H9 (cell line): ENCODE measurements around the gene CEP55. TPM values are rescaled to one million over a fixed set of nuclear protein-coding genes. Genes with fewer than 3 reads are reported as not detected.

Experiments used
- DNase-seq: peaks from one replicate; pipeline ENCODE4 v3.0.0-alpha.2; 2017
- H2AFZ ChIP-seq: one replicate; pipeline ENCODE4 v1.6.1; 2013; ENCODE audit warnings: mild to moderate bottlenecking, low read length, control low read depth, moderate library complexity
- H2AK5ac ChIP-seq: 2 replicates; pipeline ENCODE4 v1.6.1; 2013; ENCODE audit warnings: low read length, control low read depth, mixed read lengths; ENCODE audit not compliant: insufficient read length
- H2BK120ac ChIP-seq: one replicate; pipeline ENCODE4 v1.6.1; 2013; ENCODE audit warnings: low read depth, mild to moderate bottlenecking, low read length, control low read depth, inconsistent platforms; ENCODE audit not compliant: poor library complexity, severe bottlenecking
- H2BK12ac ChIP-seq: 2 replicates; pipeline ENCODE4 v1.6.1; 2013; ENCODE audit warnings: low read length, control low read depth, mixed read lengths, low read depth; ENCODE audit not compliant: insufficient read length
- H2BK15ac ChIP-seq: 2 replicates; pipeline ENCODE4 v1.6.1; 2013; ENCODE audit warnings: low read depth, low read length, control low read depth
- H2BK20ac ChIP-seq: one replicate; pipeline ENCODE4 v1.6.1; 2013; ENCODE audit warnings: low read depth, mild to moderate bottlenecking, low read length, control low read depth, inconsistent platforms; ENCODE audit not compliant: poor library complexity, severe bottlenecking
- H2BK5ac ChIP-seq: 2 replicates; pipeline ENCODE4 v1.6.1; 2013; ENCODE audit warnings: low read length, control low read depth, mixed read lengths; ENCODE audit not compliant: insufficient read length
- H3K14ac ChIP-seq: 2 replicates; pipeline ENCODE4 v1.6.1; 2013; ENCODE audit warnings: low read length, control low read depth; ENCODE audit not compliant: insufficient read depth
- H3K18ac ChIP-seq: 2 replicates; pipeline ENCODE4 v1.6.1; 2013; ENCODE audit warnings: low read depth, mild to moderate bottlenecking, mixed read lengths, low read length, control low read depth; ENCODE audit not compliant: insufficient read length
- H3K23ac ChIP-seq: 2 replicates; pipeline ENCODE4 v1.6.1; 2013; ENCODE audit warnings: low read length, control low read depth, mixed read lengths, low read depth; ENCODE audit not compliant: insufficient read length
- H3K23me2 ChIP-seq: 2 replicates; pipeline ENCODE4 v1.6.1; 2013; ENCODE audit warnings: low read depth, mild to moderate bottlenecking, mixed read lengths, low read length, control low read depth; ENCODE audit not compliant: insufficient read length, poor library complexity, severe bottlenecking
- H3K27ac ChIP-seq: 2 replicates; pipeline ENCODE4 v1.5.1; 2013; ENCODE audit warnings: low read length, control low read depth, mixed read lengths, low read depth; ENCODE audit not compliant: insufficient read length
- H3K27me3 ChIP-seq: 2 replicates; pipeline ENCODE4 v1.6.1; 2013; ENCODE audit warnings: low read length, control low read depth, inconsistent platforms; ENCODE audit not compliant: insufficient read depth
- H3K4ac ChIP-seq: 2 replicates; pipeline ENCODE4 v1.6.1; 2013; ENCODE audit warnings: low read depth, mild to moderate bottlenecking, control low read depth, inconsistent platforms, low read length, moderate library complexity
- H3K4me1 ChIP-seq: 2 replicates; pipeline ENCODE4 v1.6.1; 2013; ENCODE audit warnings: low read length, control low read depth, inconsistent platforms; ENCODE audit not compliant: insufficient read depth
- H3K4me2 ChIP-seq: 2 replicates; pipeline ENCODE4 v1.6.1; 2013; ENCODE audit warnings: low read length, control low read depth, mixed read lengths; ENCODE audit not compliant: insufficient read length, insufficient read depth
- H3K56ac ChIP-seq: 2 replicates; pipeline ENCODE4 v1.6.1; 2013; ENCODE audit warnings: low read depth, mild to moderate bottlenecking, mixed read lengths, low read length, control low read depth; ENCODE audit not compliant: insufficient read length
- H3K79me1 ChIP-seq: 2 replicates; pipeline ENCODE4 v1.6.1; 2013; ENCODE audit warnings: low read depth, mild to moderate bottlenecking, moderate library complexity, low read length, control low read depth, inconsistent platforms; ENCODE audit not compliant: insufficient read depth, poor library complexity, severe bottlenecking
- H3K79me2 ChIP-seq: 2 replicates; pipeline ENCODE4 v1.6.1; 2013; ENCODE audit warnings: low read length, control low read depth, inconsistent platforms; ENCODE audit not compliant: insufficient read depth
- H3K9ac ChIP-seq: 2 replicates; pipeline ENCODE4 v1.6.1; 2013; ENCODE audit warnings: low read length, control low read depth, mixed read lengths; ENCODE audit not compliant: insufficient read length; ENCODE audit errors: extremely low read depth
- H3K9me3 ChIP-seq: one replicate; pipeline ENCODE4 v1.6.1; 2013; ENCODE audit warnings: low read depth, low read length, inconsistent platforms; ENCODE audit not compliant: control insufficient read depth
- H3T11ph ChIP-seq: one replicate; pipeline ENCODE4 v1.6.1; 2013; ENCODE audit warnings: mild to moderate bottlenecking, low read length, control low read depth, inconsistent platforms
- H4K20me1 ChIP-seq: one replicate; pipeline ENCODE4 v1.6.1; 2013; ENCODE audit not compliant: control insufficient read depth, insufficient read length, insufficient read depth
- H4K5ac ChIP-seq: 2 replicates; pipeline ENCODE4 v1.6.1; 2013; ENCODE audit warnings: low read depth, mild to moderate bottlenecking, mixed read lengths, low read length, control low read depth; ENCODE audit not compliant: insufficient read length
- H4K8ac ChIP-seq: replicated peaks from 2 replicates; pipeline ENCODE4 v1.6.1; 2013; ENCODE audit warnings: low read length, control low read depth, mixed read lengths, low read depth; ENCODE audit not compliant: insufficient read length
- H4K91ac ChIP-seq: 2 replicates; pipeline ENCODE4 v1.6.1; 2013; ENCODE audit warnings: low read depth, mild to moderate bottlenecking, moderate library complexity, mixed read lengths, low read length, control low read depth; ENCODE audit not compliant: insufficient read length
- H3K27ac Mint-ChIP-seq, 3 experiments: 2 replicates in 2 of 3; 3 replicates in 1 of 3; pipeline ENCODE4 v1.8.0; 2020 to 2021; ENCODE audit warnings: mixed read lengths in 3 of 3, mild to moderate bottlenecking in 1 of 3, moderate library complexity in 1 of 3
- H3K27me3 Mint-ChIP-seq: 2 replicates; pipeline ENCODE4 v1.8.0; 2021; ENCODE audit warnings: low read depth, mild to moderate bottlenecking, moderate library complexity, mixed read lengths
- H3K36me3 Mint-ChIP-seq, 3 experiments: 2 replicates in 2 of 3; 3 replicates in 1 of 3; pipeline ENCODE4 v1.8.0; 2020 to 2021; ENCODE audit warnings: low read depth in 3 of 3, mixed read lengths in 3 of 3; ENCODE audit not compliant: insufficient read depth in 1 of 3
- H3K4me1 Mint-ChIP-seq, 2 experiments: 2 replicates each; pipeline ENCODE4 v1.8.0; 2020; ENCODE audit warnings: mixed read lengths in 2 of 2
- H3K4me3 Mint-ChIP-seq, 2 experiments: 2 replicates in 1 of 2; 3 replicates in 1 of 2; pipeline ENCODE4 v1.8.0; 2020 to 2021; ENCODE audit warnings: mild to moderate bottlenecking in 2 of 2, mixed read lengths in 2 of 2, moderate library complexity in 1 of 2
- H3K9me3 Mint-ChIP-seq, 2 experiments: 2 replicates in 1 of 2; 3 replicates in 1 of 2; pipeline ENCODE4 v1.8.0; 2020; ENCODE audit warnings: mild to moderate bottlenecking in 2 of 2, mixed read lengths in 2 of 2, moderate library complexity in 1 of 2
- CTCF ChIP-seq: fragments of 200-600 bp; sonication (generic); conservative IDR thresholded peaks from 3 replicates; pipeline ENCODE4 v1.8.0; 2021; ENCODE audit warnings: antibody characterized with exemption, mild to moderate bottlenecking
- WGBS: extraction: QIAGEN DNeasy Blood & Tissue Kit; methylation state at CpG from one replicate; pipeline ENCODE4 v1.1.7; 2013; ENCODE audit warnings: missing lambda C conversion rate, low lambda C conversion rate, mixed read lengths; ENCODE audit not compliant: insufficient read length; ENCODE audit errors: extremely low coverage; 5-methylcytosine and 5-hydroxymethylcytosine counted together
- total RNA-seq: library from RNA; stranded (reverse); gene quantifications from 2 replicates; pipeline ENCODE4 v1.2.1, GENCODE V29; 2021

Gene CEP55
- total RNA-seq, 1 experiment from 2014 or later = 17.8 TPM

- H3K27ac ChIP-seq = no peak overlapping the region
- no peaks in the 10 kb centered on the region for H3K4me1 ChIP-seq
- no peak overlapping the region for H2BK15ac ChIP-seq
- H4K5ac ChIP-seq = no peak overlapping the region
- H3K79me1 ChIP-seq = no peaks in the 10 kb centered on the region
- WGBS = no CpG with 5 or more reads among the region's 6 CpGs
- H4K20me1 ChIP-seq = no peaks in the 10 kb centered on the region
- no peak overlapping the region for H3K56ac ChIP-seq
- Mint-ChIP-seq H3K27ac (no peak overlapping the region; a peak in 1 of 7 replicates), H3K36me3 (peaks cover 7 to 58% (median 56%) of the 10 kb centered on the region in 3 experiments; a peak in 6 of 7 replicates), H3K9me3 (no peaks in the 10 kb centered on the region), H3K27me3 (no peaks in the 10 kb centered on the region), H3K4me3 (no peak overlapping the region), H3K4me1 (peaks cover 6% of the 10 kb centered on the region in 2 experiments)
- DNase-seq = no peak
- no peak for TF ChIP-seq CTCF
- H3T11ph ChIP-seq = no peak overlapping the region
- no peak overlapping the region for H4K8ac ChIP-seq
- no peak overlapping the region for H3K18ac ChIP-seq
- no peak overlapping the region for H2AFZ ChIP-seq
- no peaks in the 10 kb centered on the region for H3K27me3 ChIP-seq
- no peak overlapping the region for H2BK120ac ChIP-seq
- H2BK5ac ChIP-seq = no peak overlapping the region
- no peak overlapping the region for H3K4ac ChIP-seq
- no peaks in the 10 kb centered on the region for H3K23me2 ChIP-seq
- no peak overlapping the region for H3K4me2 ChIP-seq
- H3K79me2 ChIP-seq = peaks cover 2% of the 10 kb centered on the region; the same call in 1 of the 2 replicates
- H2AK5ac ChIP-seq = no peak overlapping the region
- no peak overlapping the region for H2BK20ac ChIP-seq
- H4K91ac ChIP-seq = no peak overlapping the region
- H2BK12ac ChIP-seq = no peak overlapping the region
- no peak overlapping the region for H3K14ac ChIP-seq
- H3K9me3 ChIP-seq = no peaks in the 10 kb centered on the region
- no peak overlapping the region for H3K9ac ChIP-seq
- H3K23ac ChIP-seq = no peak overlapping the region
Measured at GRCh38 chr10:93503075-93503474, 6.7 kb downstream of the CEP55 start.
